A549 (cell line): ENCODE measurements around the gene CX3CR1. TPM values are rescaled to one million over a fixed set of nuclear protein-coding genes. Genes with fewer than 3 reads are reported as not detected.
A peak's percentile ranks its signal among the peaks of the same experiment; 100 is the strongest.
"Not testable (repeated sequence)": the region's sequence is repeated elsewhere in the genome, so short reads cannot be mapped to it uniquely, and the experiment has no call there.

Source experiments
- ATAC-seq, 2 experiments: fragments of 200-7000 bp in 1 of 2; fragments of >200 bp in 1 of 2; cut with Nextera tagmentation in 1 of 2; cut with Tn5 transposase in 1 of 2; 3 replicates each; pipeline versions ENCODE4 v1.8.0 to v1.9.1; 2018 to 2020; ENCODE audit warnings: mild to moderate bottlenecking in 1 of 2, moderate library complexity in 1 of 2
- CTCF ChIA-PET: fragments of 300-600 bp; sonication (Branson Sonifier 250); formaldehyde crosslinking; extraction: SDS; loops from one replicate; lab custom pipeline; 2021; ENCODE audit warnings: antibody characterized with exemption, inconsistent platforms; lab: Yijun Ruan, JAX
- POLR2A ChIA-PET: fragments of 350-600 bp; formaldehyde crosslinking; extraction: SDS; loops from one replicate; lab custom pipeline; 2021; ENCODE audit warnings: antibody characterized with exemption, inconsistent platforms; lab: Yijun Ruan, JAX
- DNase-seq, 2 experiments: peaks; one replicate each; pipeline versions ENCODE4 v3.0.0 to v3.0.0-alpha.2; 2011 to 2016; ENCODE audit warnings: low read depth in 1 of 2, low spot score in 1 of 2
- FAIRE-seq: peaks from 2 replicates; lab custom pipeline; 2011; peaks lifted over from hg19 to GRCh38; lab: Jason Lieb, UNC
- H3K27ac ChIP-seq, 2 experiments: fragments of >200 bp; sonication (Bioruptor Twin); formaldehyde crosslinking; 3 replicates each; pipeline ENCODE4 v1.5.1; 2016 to 2017
- H3K4me1 ChIP-seq: fragments of >200 bp; sonication (Bioruptor Twin); formaldehyde crosslinking; 3 replicates; pipeline ENCODE4 v1.6.1; 2016
- H3K4me2 ChIP-seq: fragments of >200 bp; sonication (Bioruptor Twin); formaldehyde crosslinking; 3 replicates; pipeline ENCODE4 v1.6.1; 2016
- H3K4me3 ChIP-seq: fragments of >200 bp; sonication (Bioruptor Twin); formaldehyde crosslinking; 3 replicates; pipeline ENCODE4 v1.5.1; 2016
- H3K9me3 ChIP-seq: fragments of >200 bp; sonication (Bioruptor Twin); formaldehyde crosslinking; 3 replicates; pipeline ENCODE4 v1.6.1; 2016
- CBX2 ChIP-seq: fragments of 200-600 bp; sonication (generic); IDR thresholded peaks from 2 replicates; pipeline ENCODE4 v1.6.1; 2016; ENCODE audit warnings: low read depth, mild to moderate bottlenecking, borderline replicate concordance
- CBX8 ChIP-seq: fragments of 200-600 bp; sonication (generic); IDR thresholded peaks from 2 replicates; pipeline ENCODE4 v1.6.1; 2016
- CEBPB ChIP-seq, 2 experiments: fragments of >200 bp in 1 of 2; sonication (Bioruptor Twin) in 1 of 2; formaldehyde crosslinking in 1 of 2; IDR thresholded peaks; 2 replicates each; pipeline ENCODE4 v1.6.1; 2012 to 2016
- CHD2 ChIP-seq: fragments of 150-350 bp; IDR thresholded peaks from 2 replicates; pipeline ENCODE4 v1.6.1; 2014; ENCODE audit warnings: low read length; ENCODE audit not compliant: partially characterized antibody
- CHD4 ChIP-seq: fragments of 200-600 bp; sonication (generic); IDR thresholded peaks from 2 replicates; pipeline ENCODE4 v1.6.1; 2016; ENCODE audit warnings: antibody characterized with exemption, mild to moderate bottlenecking, borderline replicate concordance
- EHF ChIP-seq: fragments of 250-450 bp; sonication (Bioruptor Pico); IDR thresholded peaks from 2 replicates; pipeline ENCODE4 v1.5.0; 2020; ENCODE audit warnings: mild to moderate bottlenecking
- FOSL2 ChIP-seq, 2 experiments: fragments of 450-650 bp in 1 of 2; fragments of >200 bp in 1 of 2; sonication (Bioruptor Twin) in 1 of 2; formaldehyde crosslinking; IDR thresholded peaks; 2 replicates each; pipeline versions ENCODE4 v1.5.0 to v1.6.1; 2016 to 2020; ENCODE audit warnings: mild to moderate bottlenecking in 1 of 2, moderate library complexity in 1 of 2
- HEYL ChIP-seq: fragments of 250-450 bp; sonication (Bioruptor Pico); IDR thresholded peaks from 2 replicates; pipeline ENCODE4 v1.8.0; 2021; ENCODE audit warnings: mild to moderate bottlenecking, moderate library complexity
- JUNB ChIP-seq: fragments of >200 bp; sonication (Bioruptor Twin); formaldehyde crosslinking; IDR thresholded peaks from 2 replicates; pipeline ENCODE4 v1.6.1; 2016
- KDM1A ChIP-seq: fragments of 200-600 bp; sonication (generic); IDR thresholded peaks from 2 replicates; pipeline ENCODE4 v1.6.1; 2016; ENCODE audit warnings: low read depth, mild to moderate bottlenecking
- KDM5A ChIP-seq: fragments of 200-600 bp; sonication (generic); IDR thresholded peaks from 2 replicates; pipeline ENCODE4 v1.6.1; 2016; ENCODE audit warnings: antibody characterized with exemption, mild to moderate bottlenecking
- MAZ ChIP-seq: fragments of 150-350 bp; IDR thresholded peaks from 2 replicates; pipeline ENCODE4 v1.6.1; 2014; ENCODE audit warnings: antibody characterized with exemption, low read depth, low read length, borderline replicate concordance
- NFE2L2 ChIP-seq: fragments of 150-350 bp; conservative IDR thresholded peaks from 2 replicates; pipeline ENCODE4 v1.6.1; 2014; ENCODE audit warnings: low read length
- NR3C1 ChIP-seq: fragments of >200 bp; sonication (Bioruptor Twin); formaldehyde crosslinking; IDR thresholded peaks from 3 replicates; pipeline ENCODE4 v1.6.1; 2017
- POLR2AphosphoS2 ChIP-seq: conservative IDR thresholded peaks from 2 replicates; pipeline ENCODE4 v1.6.1; 2012; ENCODE audit warnings: low read length, improper control_type of control experiment, inconsistent platforms
- RFX5 ChIP-seq: fragments of 450-650 bp; IDR thresholded peaks from 2 replicates; pipeline ENCODE4 v1.7.1; 2014; ENCODE audit warnings: antibody characterized with exemption, mild to moderate bottlenecking, moderate library complexity
- SMC3 ChIP-seq: fragments of >200 bp; sonication (Bioruptor Twin); formaldehyde crosslinking; IDR thresholded peaks from 3 replicates; pipeline ENCODE4 v1.6.1; 2018; ENCODE audit warnings: inconsistent platforms
- ZC3H11A ChIP-seq: fragments of 450-650 bp; IDR thresholded peaks from 2 replicates; pipeline ENCODE4 v1.6.1; 2014; ENCODE audit warnings: antibody characterized with exemption, mild to moderate bottlenecking
- WGBS: methylation state at CpG from one replicate; pipeline ENCODE4 v1.1.6; 2017; ENCODE audit errors: missing lambda C conversion rate; 5-methylcytosine and 5-hydroxymethylcytosine counted together
- polyA plus RNA-seq, 4 experiments: library from polyadenylated mRNA; depleted of rRNA in 3 of 4; stranded (reverse); fragments of >200 nt; fragmentation: RNase III in 1 of 4; extraction: RNeasy Plus Mini Kit Qiagen cat#74134 plus additional on column Dnase treatment in 1 of 4; gene quantifications; 2 replicates in 3 of 4; 3 replicates in 1 of 4; pipeline ENCODE4 v1.2.3, GENCODE V29; 2011 to 2017
- TF ChIP-seq, protein P1 (sequence below): IDR thresholded peaks from 2 replicates; pipeline ENCODE4 v1.6.1; 2012
- TF ChIP-seq, protein P2 (sequence below): fragments of 150-350 bp; IDR thresholded peaks from 2 replicates; pipeline ENCODE4 v1.6.1; 2014; ENCODE audit warnings: low read depth, mild to moderate bottlenecking, low read length
- TF ChIP-seq, protein P3 (sequence below): fragments of >200 bp; sonication (Bioruptor Twin); formaldehyde crosslinking; IDR thresholded peaks from 2 replicates; pipeline ENCODE4 v1.6.1; 2016

Gene CX3CR1
- polyA plus RNA-seq, 2 of the 4 experiments (the other 2 are of a cell fraction) = 0.06 to 0.14 TPM

DNA sequence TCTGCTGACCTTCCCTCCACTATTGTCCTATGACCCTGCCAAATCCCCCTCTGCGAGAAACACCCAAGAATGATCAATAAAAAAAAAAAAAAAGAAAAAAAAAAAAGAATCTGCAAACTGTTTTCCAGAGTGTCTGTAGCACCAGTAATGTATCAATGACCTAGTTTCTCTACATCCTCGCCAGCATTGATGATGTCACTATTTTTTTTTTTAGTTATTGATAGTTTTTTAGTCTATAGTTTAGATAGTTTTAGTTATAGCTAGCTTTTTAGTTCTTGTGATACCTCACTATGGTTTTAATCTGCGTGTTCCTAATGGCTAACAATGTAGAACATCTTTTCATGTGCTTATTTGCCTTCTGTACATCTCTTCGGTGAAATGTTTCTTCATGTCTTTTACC lies 51.3 kb downstream of the CX3CR1 start:
- POLR2A ChIA-PET = no interaction called here
- FAIRE-seq = no peak
- no peak overlapping the region for H3K27ac ChIP-seq
- WGBS = 5% methylated on average over 3 of the region's 4 CpGs
- TF ChIP-seq CBX2 (no peak), HEYL (CRISPR knock-in tag) (no peak), SMC3 (no peak), CEBPB (IDR thresholded peaks at IDR 0.05) (no peak)
- TF ChIP-seq, all 56 proteins: peak for 0
- H3K4me1 ChIP-seq = no peaks in the 10 kb centered on the region
- CTCF ChIA-PET = interaction anchor here (0.9 to 1.2 kb wide), 3 partner anchors 13 to 27 kb away, joined by 3 to 4 read pairs (median 3); no protein-coding TSS in a partner anchor
- H3K9me3 ChIP-seq = peaks cover 5% of the 10 kb centered on the region; the same call in 1 of the 3 replicates
- ATAC-seq = no peak
- no peak overlapping the region for H3K4me3 ChIP-seq
- DNase-seq = no peak
- H3K4me2 ChIP-seq = no peak overlapping the region

DNA sequence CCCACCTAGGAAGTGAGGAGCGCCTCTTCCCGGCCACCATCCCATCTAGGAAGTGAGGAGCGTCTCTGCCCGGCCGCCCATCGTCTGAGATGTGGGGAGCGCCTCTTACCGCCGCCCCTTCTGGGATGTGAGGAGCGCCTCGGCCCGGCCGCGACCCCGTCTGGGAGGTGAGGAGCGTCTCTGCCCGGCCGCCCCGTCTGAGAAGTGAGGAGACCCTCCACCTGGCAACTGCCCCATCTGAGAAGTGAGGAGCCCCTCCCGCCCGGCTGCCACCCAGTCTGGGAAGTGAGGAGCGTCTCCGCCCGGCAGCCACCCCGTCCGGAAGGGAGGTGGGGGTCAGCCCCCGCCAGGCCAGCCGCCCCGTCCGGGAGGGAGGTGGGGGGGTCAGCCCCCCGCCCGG lies 52.2 kb downstream of the CX3CR1 start:
- DNase-seq, POLR2A ChIA-PET, FAIRE-seq, H3K9me3 ChIP-seq, H3K4me3 ChIP-seq, CTCF ChIA-PET, ATAC-seq, H3K4me2 ChIP-seq, H3K27ac ChIP-seq, H3K4me1 ChIP-seq: not testable (repeated sequence)
- WGBS = 77% methylated on average over 17 of the region's 32 CpGs

DNA sequence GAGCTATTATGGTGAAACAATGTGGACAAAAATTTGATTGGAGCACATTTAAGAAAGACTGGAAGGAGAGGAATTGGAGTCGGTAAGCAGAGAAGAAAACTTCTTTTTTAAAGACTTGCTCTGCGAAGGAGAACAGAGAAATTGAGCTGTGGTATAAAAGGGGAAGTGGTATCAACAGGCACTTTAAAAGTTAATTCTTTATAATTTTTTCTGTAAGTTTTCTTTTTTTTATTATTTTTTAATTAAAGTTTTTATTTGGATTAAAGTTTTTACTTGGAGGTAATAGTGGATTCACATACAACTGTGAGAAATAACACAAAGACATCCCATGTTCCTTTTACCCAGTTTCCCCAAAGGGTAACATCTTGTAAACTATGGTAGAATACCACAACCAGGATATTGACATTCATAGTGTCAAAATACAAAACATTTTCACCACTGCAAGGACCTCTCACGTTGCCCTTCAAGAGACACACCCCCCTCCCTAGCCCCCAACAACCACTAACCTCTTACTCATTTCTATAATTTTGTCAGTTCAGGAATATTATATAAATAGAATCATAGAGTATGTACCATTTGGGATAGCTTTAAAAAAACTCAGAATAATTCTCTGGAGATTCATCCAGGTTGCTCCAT lies 53.6 kb downstream of the CX3CR1 start:
- no peak for TF ChIP-seq POLR2AphosphoS2
- no peak for TF ChIP-seq CHD4
- no peak for TF ChIP-seq KDM1A
- TF ChIP-seq FOSL2 (IDR thresholded peaks at IDR 0.05) = no peak
- no peak for TF ChIP-seq FOSL2 (CRISPR knock-in tag; IDR thresholded peaks at IDR 0.05)
- TF ChIP-seq MAZ = no peak
- TF ChIP-seq, all 56 proteins: peak for 0
- POLR2A ChIA-PET = no interaction called here
- CTCF ChIA-PET = no interaction called here

DNA sequence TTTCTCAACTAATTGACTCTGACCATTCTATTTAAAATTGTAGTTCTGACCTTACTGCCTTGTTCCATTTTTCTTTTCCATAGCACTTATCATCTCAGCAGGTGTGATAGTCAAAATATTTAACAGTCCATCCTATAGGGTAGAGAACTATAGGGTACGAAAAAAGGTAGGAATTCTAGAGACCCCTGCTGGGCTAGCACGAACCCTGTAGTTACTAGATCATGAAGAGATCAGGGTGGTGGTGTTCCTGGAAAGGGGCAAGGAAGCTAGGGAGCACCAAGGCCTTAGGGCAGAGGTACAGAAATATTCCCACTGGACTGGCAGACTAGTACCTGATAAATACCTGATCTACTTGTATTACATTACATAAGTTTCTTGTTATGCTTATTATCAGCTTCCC lies 55.5 kb downstream of the CX3CR1 start:
- ATAC-seq = peak; percentile 47 to 52; a peak in 2 of 6 replicates
- POLR2A ChIA-PET = no interaction called here
- CTCF ChIA-PET = interaction anchor here (1.3 to 1.5 kb wide), 3 partner anchors 22 to 98 kb away, joined by 4 to 9 read pairs (median 4); no protein-coding TSS in a partner anchor
- FAIRE-seq = no peak
- Histone ChIP-seq H3K27ac (no peak overlapping the region), H3K4me1 (no peaks in the 10 kb centered on the region), H3K4me2 (no peak overlapping the region), H3K9me3 (no peaks in the 10 kb centered on the region), H3K4me3 (no peak overlapping the region)
- TF ChIP-seq KDM1A = no peak
- TF ChIP-seq NFE2L2 = no peak
- TF ChIP-seq CEBPB (IDR thresholded peaks at IDR 0.05) = no peak
- TF ChIP-seq EHF (CRISPR knock-in tag) = no peak
- TF ChIP-seq ZC3H11A = no peak
- no peak for TF ChIP-seq CBX8
- TF ChIP-seq, protein P1, sequence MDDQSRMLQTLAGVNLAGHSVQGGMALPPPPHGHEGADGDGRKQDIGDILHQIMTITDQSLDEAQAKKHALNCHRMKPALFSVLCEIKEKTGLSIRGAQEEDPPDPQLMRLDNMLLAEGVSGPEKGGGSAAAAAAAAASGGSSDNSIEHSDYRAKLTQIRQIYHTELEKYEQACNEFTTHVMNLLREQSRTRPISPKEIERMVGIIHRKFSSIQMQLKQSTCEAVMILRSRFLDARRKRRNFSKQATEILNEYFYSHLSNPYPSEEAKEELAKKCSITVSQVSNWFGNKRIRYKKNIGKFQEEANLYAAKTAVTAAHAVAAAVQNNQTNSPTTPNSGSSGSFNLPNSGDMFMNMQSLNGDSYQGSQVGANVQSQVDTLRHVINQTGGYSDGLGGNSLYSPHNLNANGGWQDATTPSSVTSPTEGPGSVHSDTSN = no peak
- DNase-seq = no peak
- 13% methylated on average over 2 of the region's 2 CpGs for WGBS

More for the DNA sequence above, 53.6 kb downstream of the CX3CR1 start:
- Histone ChIP-seq H3K4me2 (no peak overlapping the region), H3K4me1 (no peaks in the 10 kb centered on the region), H3K27ac (no peak overlapping the region), H3K9me3 (peaks cover 5% of the 10 kb centered on the region; the same call in 1 of the 3 replicates), H3K4me3 (no peak overlapping the region)
- FAIRE-seq (no peak), ATAC-seq (no peak), DNase-seq (no peak)
- WGBS = 52% methylated on average over 3 of the region's 3 CpGs

DNA sequence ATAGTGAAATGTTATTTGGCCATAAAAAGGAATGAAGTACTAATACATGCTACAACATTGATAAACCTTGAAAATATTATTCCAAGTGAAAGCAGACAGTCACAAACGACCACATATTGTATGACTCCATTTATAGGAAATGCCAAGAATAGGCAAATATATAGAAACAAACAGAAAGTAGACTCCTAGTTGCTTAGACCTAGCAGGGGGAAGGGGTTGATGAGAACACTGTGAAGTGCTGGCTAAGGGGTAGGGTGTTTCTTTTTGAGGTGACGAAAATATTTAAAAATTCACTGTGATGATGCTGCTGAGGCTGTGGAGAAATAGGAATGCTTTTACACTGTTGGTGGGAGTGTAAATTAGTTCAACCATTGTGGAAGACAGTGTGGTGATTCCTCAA lies 56.9 kb downstream of the CX3CR1 start:
- POLR2A ChIA-PET = no interaction called here
- no peak for DNase-seq
- H3K9me3 ChIP-seq = no peaks in the 10 kb centered on the region
- TF ChIP-seq, protein P2, sequence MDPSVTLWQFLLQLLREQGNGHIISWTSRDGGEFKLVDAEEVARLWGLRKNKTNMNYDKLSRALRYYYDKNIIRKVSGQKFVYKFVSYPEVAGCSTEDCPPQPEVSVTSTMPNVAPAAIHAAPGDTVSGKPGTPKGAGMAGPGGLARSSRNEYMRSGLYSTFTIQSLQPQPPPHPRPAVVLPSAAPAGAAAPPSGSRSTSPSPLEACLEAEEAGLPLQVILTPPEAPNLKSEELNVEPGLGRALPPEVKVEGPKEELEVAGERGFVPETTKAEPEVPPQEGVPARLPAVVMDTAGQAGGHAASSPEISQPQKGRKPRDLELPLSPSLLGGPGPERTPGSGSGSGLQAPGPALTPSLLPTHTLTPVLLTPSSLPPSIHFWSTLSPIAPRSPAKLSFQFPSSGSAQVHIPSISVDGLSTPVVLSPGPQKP = no peak
- TF ChIP-seq NR3C1 (no peak), CBX8 (no peak), RFX5 (no peak), CHD2 (no peak), KDM5A (no peak), JUNB (no peak)
- TF ChIP-seq, protein P3, sequence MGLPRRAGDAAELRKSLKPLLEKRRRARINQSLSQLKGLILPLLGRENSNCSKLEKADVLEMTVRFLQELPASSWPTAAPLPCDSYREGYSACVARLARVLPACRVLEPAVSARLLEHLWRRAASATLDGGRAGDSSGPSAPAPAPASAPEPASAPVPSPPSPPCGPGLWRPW = no peak
- TF ChIP-seq, all 56 proteins: peak for 0
- WGBS = 42% methylated on average over 2 of the region's 2 CpGs
- CTCF ChIA-PET = no interaction called here
- H3K4me2 ChIP-seq = no peak overlapping the region
- no peak overlapping the region for H3K27ac ChIP-seq
- no peaks in the 10 kb centered on the region for H3K4me1 ChIP-seq
- no peak overlapping the region for H3K4me3 ChIP-seq
- ATAC-seq (no peak), FAIRE-seq (no peak)
